Astrocyte of the spinal cord (primary cell): ENCODE data around the gene ZNF652.

Experiments used
- DNase-seq: peaks from one replicate; pipeline ENCODE4 v3.0.0; 2011; ENCODE audit warnings: low read depth, low spot score
- H3K4me3 ChIP-seq: 2 replicates; pipeline ENCODE4 v1.5.1; 2011; ENCODE audit warnings: low read depth, mild to moderate bottlenecking, low read length, moderate library complexity
- CTCF ChIP-seq: IDR thresholded peaks from 2 replicates; pipeline ENCODE4 v1.5.1; 2012; ENCODE audit warnings: low read depth, mild to moderate bottlenecking, low read length, inconsistent platforms
- in situ Hi-C: cut with HindIII; loops from 2 replicates; pipeline ENCODE4 v1.10.0; 2017; ENCODE audit warnings: low sequenced_read_pairs

The ZNF652 gene

GRCh38 chr17:49327835-49328784, 33.9 kb downstream of the ZNF652 start:
- peak; percentile 17 for DNase-seq
- in situ Hi-C loops: no loop called here
- TF ChIP-seq CTCF: no peak

GRCh38 chr17:49325980-49326379, 36.1 kb downstream of the ZNF652 start:
- in situ Hi-C loops: no loop called here
- TF ChIP-seq CTCF: no peak

More at GRCh38 chr17:49327835-49328784, 33.9 kb downstream of the ZNF652 start:
- no peak overlapping the region for H3K4me3 ChIP-seq

GRCh38 chr17:49318435-49318965, 43.5 kb downstream of the ZNF652 start:
- in situ Hi-C loops: no loop called here
- no peak overlapping the region for H3K4me3 ChIP-seq
- DNase-seq: no peak
- no peak for TF ChIP-seq CTCF

More at GRCh38 chr17:49325980-49326379, 36.1 kb downstream of the ZNF652 start:
- DNase-seq: no peak
- H3K4me3 ChIP-seq: no peak overlapping the region

GRCh38 chr17:49316889-49317675, 45.0 kb downstream of the ZNF652 start:
- H3K4me3 ChIP-seq: no peak overlapping the region
- in situ Hi-C loops: no loop called here
- TF ChIP-seq CTCF: no peak
- DNase-seq: no peak

GRCh38 chr17:49316258-49316570, 45.8 kb downstream of the ZNF652 start:
- in situ Hi-C loops: no loop called here
- no peak overlapping the region for H3K4me3 ChIP-seq
- peak; percentile 18 for DNase-seq
- no peak for TF ChIP-seq CTCF

GRCh38 chr17:49315551-49316257, 46.3 kb downstream of the ZNF652 start:
- peak; percentile 75 for TF ChIP-seq CTCF
- H3K4me3 ChIP-seq: no peak overlapping the region
- in situ Hi-C loops: no loop called here
- DNase-seq: peak; percentile 90
